Naive thymus-derived CD8-positive, alpha-beta T cell (primary cell): ENCODE results near the gene TOM1L2. TPM values are rescaled to one million over a fixed set of nuclear protein-coding genes. Genes with fewer than 3 reads are reported as not detected.

Source experiments
- ATAC-seq, 2 donors: fragments of 150-1000 bp; cut with Tn5 transposase in 1 of 2; sonication (Bioruptor Pico), chemical (Tn5 transposase) in 1 of 2; 1 replicate in 1 of 2; 2 replicates in 1 of 2; pipeline ENCODE4 v1.10.0; 2021; ENCODE audit warnings: mild to moderate bottlenecking in 2 of 2, moderate library complexity in 2 of 2
- POLR2A ChIA-PET: fragments of 350-600 bp; sonication (Branson Sonifier 250); formaldehyde crosslinking; loops from one replicate; lab custom pipeline; 2021; ENCODE audit warnings: antibody characterized with exemption; lab: Charles Lee
- DNase-seq, 10 donors: peaks; one replicate each; pipeline versions ENCODE4 v3.0.0 to v3.0.0-alpha.2; 2020 to 2022
- H3K27ac Mint-ChIP-seq, 10 donors: one replicate each; pipeline ENCODE4 v1.8.0; 2020 to 2022; ENCODE audit warnings: mild to moderate bottlenecking in 10 of 10, mixed read lengths in 10 of 10, moderate library complexity in 4 of 10, inconsistent platforms in 1 of 10
- H3K27me3 Mint-ChIP-seq, 5 donors: one replicate each; pipeline ENCODE4 v1.8.0; 2021 to 2022; ENCODE audit warnings: mixed read lengths in 5 of 5
- H3K36me3 Mint-ChIP-seq, 3 donors: one replicate each; pipeline ENCODE4 v1.8.0; 2020 to 2022; ENCODE audit warnings: mixed read lengths in 3 of 3, mild to moderate bottlenecking in 2 of 3, inconsistent platforms in 1 of 3
- H3K4me1 Mint-ChIP-seq, 4 donors: one replicate each; pipeline ENCODE4 v1.8.0; 2021 to 2022; ENCODE audit warnings: mixed read lengths in 4 of 4
- H3K4me3 Mint-ChIP-seq, 10 donors: one replicate each; pipeline ENCODE4 v1.8.0; 2020 to 2022; ENCODE audit warnings: mild to moderate bottlenecking in 10 of 10, mixed read lengths in 10 of 10, moderate library complexity in 6 of 10, inconsistent platforms in 1 of 10
- H3K9me3 Mint-ChIP-seq, 9 donors: one replicate each; pipeline ENCODE4 v1.8.0; 2020 to 2022; ENCODE audit warnings: mixed read lengths in 9 of 9, mild to moderate bottlenecking in 3 of 9, inconsistent platforms in 1 of 9, moderate library complexity in 1 of 9
- polyA plus RNA-seq, 3 donors: library from polyadenylated mRNA; unstranded; fragments of 300-500 nt; fragmentation: Illumina TruSeq; gene quantifications; one replicate each; pipeline ENCODE4 v1.2.3, GENCODE V29; 2021
- total RNA-seq, 8 experiments: library from RNA in 2 of 8; stranded (reverse) in 2 of 8; gene quantifications; one replicate each; pipeline ENCODE4 v1.2.3 and lab custom pipeline; 2021 to 2026

The TOM1L2 gene
- total and polyA plus RNA-seq, 5 experiments from 2014 or later, result 2.5 to 71.1 (median 11.6) TPM

DNA sequence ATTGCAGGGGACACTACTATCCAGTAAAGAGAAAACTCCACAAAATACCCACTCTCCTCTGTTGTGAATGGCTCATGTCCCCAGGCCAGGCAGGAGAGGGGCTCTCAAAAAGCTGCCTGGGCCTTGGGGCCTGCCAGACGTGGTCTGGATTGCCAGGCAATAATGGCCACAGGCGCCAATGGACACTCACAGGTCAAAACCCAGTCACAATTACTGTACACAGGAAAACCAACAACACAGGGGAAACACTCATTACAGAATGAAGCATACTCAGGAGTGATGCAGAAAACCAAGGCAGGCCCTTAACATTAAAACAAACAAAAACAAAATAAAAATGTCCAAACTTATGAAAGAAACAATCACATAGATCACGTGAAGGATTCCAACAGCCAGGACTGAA, 100.3 kb downstream of the TOM1L2 start:
- peaks cover 0 to 4% (median under 1%) of the 10 kb centered on the region in 4 donors for H3K4me1 Mint-ChIP-seq
- H3K27ac Mint-ChIP-seq, result peak overlapping the region in 1 of 10 donors; percentile 60
- peaks cover 0 to 63% (median 16%) of the 10 kb centered on the region in 3 donors for H3K36me3 Mint-ChIP-seq
- H3K27me3 Mint-ChIP-seq, result no peaks in the 10 kb centered on the region
- POLR2A ChIA-PET, result no interaction called here
- no peak overlapping the region for H3K4me3 Mint-ChIP-seq
- no peaks in the 10 kb centered on the region for H3K9me3 Mint-ChIP-seq
- DNase-seq (no peak), ATAC-seq (no peak)

DNA sequence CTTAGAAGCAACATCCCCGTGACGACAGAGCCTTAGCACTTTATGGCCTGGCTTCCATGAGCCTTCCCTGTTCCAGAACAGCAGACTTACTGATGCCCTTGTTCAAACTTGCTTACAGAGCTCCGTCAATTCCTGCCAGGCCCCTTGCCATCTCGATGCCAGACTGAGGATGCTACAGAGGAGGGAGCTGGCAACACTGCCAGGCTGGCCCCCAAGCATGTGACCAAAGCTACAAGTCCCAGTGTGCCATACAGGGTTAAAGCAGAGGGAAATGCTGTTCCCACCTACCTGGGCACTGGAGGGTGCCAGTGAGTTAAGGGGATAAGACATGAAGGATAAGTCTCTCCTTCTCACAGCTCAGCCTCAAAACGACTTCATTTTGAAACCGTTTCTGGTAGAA, 102.0 kb downstream of the TOM1L2 start:
- no peaks in the 10 kb centered on the region for H3K27me3 Mint-ChIP-seq
- peaks cover 0 to 4% (median under 1%) of the 10 kb centered on the region in 4 donors for H3K4me1 Mint-ChIP-seq
- H3K9me3 Mint-ChIP-seq, result no peaks in the 10 kb centered on the region
- POLR2A ChIA-PET, result no interaction called here
- H3K4me3 Mint-ChIP-seq, result no peak overlapping the region
- no peak for ATAC-seq
- DNase-seq, result no peak
- H3K27ac Mint-ChIP-seq, result no peak overlapping the region
- peaks cover 0 to 50% (median 8%) of the 10 kb centered on the region in 3 donors for H3K36me3 Mint-ChIP-seq

DNA sequence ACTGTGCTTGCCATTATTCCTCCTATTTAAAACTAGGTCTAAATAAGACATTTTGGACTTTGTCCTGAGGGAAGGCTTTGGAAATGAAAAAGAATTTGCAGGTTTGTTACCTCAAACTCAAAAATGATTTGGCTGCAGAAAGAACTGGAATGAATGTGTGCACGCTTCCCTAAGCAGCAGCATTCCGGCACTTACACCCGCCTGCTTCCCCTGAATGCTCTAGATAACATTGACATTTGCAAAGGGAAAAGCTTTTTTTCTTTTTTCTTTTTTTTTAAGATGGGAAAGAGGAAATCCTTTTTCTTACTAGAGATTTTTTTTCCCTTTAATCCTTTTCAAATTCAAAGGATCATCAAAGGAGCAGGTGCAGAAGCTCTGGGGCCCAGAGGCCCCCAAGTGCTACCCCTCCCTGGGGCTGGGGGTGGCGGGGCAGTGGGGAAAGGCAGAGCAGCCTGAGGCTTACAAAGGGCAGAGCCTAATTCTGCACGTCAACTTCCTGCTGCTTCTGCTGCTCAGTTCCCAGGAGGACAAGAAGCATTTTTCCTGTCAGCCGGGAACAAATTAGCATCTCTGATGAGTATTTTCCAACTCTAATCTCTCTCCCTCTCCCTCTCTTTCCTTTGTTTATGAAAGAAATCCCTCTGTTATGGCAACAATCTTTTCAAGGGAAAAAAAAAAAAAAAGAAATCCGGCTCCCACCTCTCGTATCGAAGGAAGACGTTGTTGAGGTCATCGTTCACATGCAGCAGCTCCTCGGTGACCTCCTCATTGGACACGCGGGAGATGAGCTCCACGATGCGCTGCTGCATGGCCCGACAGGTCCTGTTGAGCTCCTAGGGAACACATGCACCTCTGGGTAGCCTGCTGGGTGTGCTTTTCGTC, 103.3 kb downstream of the TOM1L2 start:
- Mint-ChIP-seq H3K27me3 (no peaks in the 10 kb centered on the region), H3K27ac (peak overlapping the region in 1 of 10 donors; percentile 58), H3K36me3 (peaks cover 0 to 47% (median 8%) of the 10 kb centered on the region in 3 donors), H3K4me3 (no peak overlapping the region), H3K9me3 (no peaks in the 10 kb centered on the region), H3K4me1 (peaks cover 0 to 11% (median 3%) of the 10 kb centered on the region in 4 donors)
- ATAC-seq, result no peak
- POLR2A ChIA-PET, result interaction anchor here (0.7 kb wide), 1 partner anchor 8 kb away, joined by 6 read pairs; no protein-coding TSS in a partner anchor
- DNase-seq, result no peak

DNA sequence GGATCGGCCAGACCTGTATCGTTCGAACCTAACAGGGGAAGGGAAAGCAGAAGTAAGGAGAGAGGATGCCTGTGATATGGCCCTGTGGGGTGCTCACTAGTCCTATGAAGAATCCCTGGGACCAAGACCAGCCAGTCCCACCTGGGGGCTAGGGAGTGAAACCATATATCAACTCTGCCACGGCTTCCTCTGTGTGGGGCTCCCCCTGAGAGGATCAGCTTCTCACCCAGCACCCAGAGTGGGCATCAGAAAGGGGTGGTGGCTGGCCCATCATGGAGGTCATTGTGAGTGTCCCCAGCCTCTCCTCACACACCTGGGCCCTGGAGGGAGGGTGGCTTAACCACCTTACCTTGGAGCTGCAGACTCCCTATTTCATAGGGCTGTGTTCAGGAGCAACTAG, 105.3 kb downstream of the TOM1L2 start:
- H3K36me3 Mint-ChIP-seq, result peaks cover 0 to 39% (median 8%) of the 10 kb centered on the region in 3 donors
- no peaks in the 10 kb centered on the region for H3K9me3 Mint-ChIP-seq
- H3K27ac Mint-ChIP-seq, result peak overlapping the region in 5 of 10 donors; percentile 14 to 50 (median 48)
- no peak overlapping the region for H3K4me3 Mint-ChIP-seq
- H3K4me1 Mint-ChIP-seq, result peaks cover 8 to 31% (median 20%) of the 10 kb centered on the region in 4 donors
- POLR2A ChIA-PET, result no interaction called here
- H3K27me3 Mint-ChIP-seq, result no peaks in the 10 kb centered on the region
- no peak for ATAC-seq
- DNase-seq, result no peak

DNA sequence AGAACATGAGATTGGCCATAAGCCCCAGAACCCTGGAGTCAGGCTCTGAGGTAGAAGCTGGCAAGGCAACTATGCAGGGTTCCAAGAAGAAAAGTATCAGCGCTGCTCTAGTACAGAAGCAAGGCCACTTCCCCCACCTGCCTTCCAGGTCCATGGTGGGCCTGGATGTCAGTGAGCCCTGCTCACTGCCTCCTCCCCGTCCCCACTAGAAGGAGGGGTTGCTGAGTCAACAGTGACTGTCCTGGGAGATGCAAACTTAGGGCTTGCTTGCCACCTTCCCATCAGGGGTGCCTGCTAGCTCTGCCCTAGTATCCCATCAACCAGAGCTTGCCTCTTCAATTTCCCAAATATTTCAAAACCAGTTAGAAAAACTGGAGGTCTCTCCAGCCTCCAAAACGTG, 105.8 kb downstream of the TOM1L2 start:
- Mint-ChIP-seq H3K27ac (peak overlapping the region in 4 of 10 donors; percentile 45 to 65 (median 48)), H3K9me3 (no peaks in the 10 kb centered on the region), H3K4me3 (no peak overlapping the region), H3K27me3 (no peaks in the 10 kb centered on the region), H3K4me1 (peaks cover 8 to 35% (median 21%) of the 10 kb centered on the region in 4 donors), H3K36me3 (peaks cover 0 to 36% (median 8%) of the 10 kb centered on the region in 3 donors)
- ATAC-seq, result no peak
- DNase-seq, result no peak
- POLR2A ChIA-PET, result no interaction called here

DNA sequence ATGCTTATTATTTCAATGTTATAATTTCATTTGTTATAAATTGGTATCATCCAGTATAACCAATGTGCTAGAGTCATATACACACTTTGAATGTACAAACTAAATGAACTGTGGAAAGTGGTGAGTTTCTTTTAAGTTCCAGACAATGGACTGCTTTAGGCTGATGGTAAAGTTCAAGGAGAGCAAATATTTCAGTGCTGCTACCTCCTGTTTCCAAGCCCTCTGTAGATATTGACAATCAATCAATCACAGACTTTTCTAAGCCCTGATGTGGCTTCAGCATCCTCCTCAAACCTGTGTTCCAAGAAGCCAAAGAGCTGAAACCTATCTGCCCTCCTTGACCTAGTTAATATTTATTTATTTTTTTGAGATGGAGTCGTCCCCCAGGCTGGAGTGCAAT, 107.2 kb downstream of the TOM1L2 start:
- Mint-ChIP-seq H3K27ac (peak overlapping the region in 2 of 10 donors; percentile 4 to 74), H3K4me3 (no peak overlapping the region), H3K36me3 (peaks cover 0 to 30% (median 8%) of the 10 kb centered on the region in 3 donors), H3K9me3 (no peaks in the 10 kb centered on the region), H3K4me1 (peaks cover 12 to 45% (median 28%) of the 10 kb centered on the region in 4 donors), H3K27me3 (no peaks in the 10 kb centered on the region)
- no peak for ATAC-seq
- DNase-seq, result no peak
- POLR2A ChIA-PET, result interaction anchor here (0.7 kb wide), 1 partner anchor 192 kb away, joined by 5 read pairs; no protein-coding TSS in a partner anchor

DNA sequence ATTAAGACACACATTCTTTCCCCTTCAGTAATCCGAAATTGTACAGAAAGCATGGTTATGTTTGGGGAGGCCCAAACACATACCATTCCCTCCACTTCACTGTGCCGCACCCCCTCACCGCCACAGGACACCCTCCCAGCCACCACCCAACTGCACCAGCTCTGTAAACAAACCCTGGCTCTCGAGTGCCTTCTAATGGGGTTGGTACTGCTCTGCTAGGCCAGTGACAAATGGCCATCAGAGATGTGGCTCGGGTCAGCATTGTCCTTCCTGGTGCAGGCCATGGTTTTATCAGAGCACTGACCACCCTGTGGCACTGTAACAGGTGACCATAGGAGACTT, 111.5 kb downstream of the TOM1L2 start:
- Mint-ChIP-seq H3K4me1 (peaks cover 18 to 60% (median 38%) of the 10 kb centered on the region in 4 donors), H3K27ac (peak overlapping the region in 1 of 10 donors; percentile 17), H3K4me3 (peak overlapping the region in 1 of 10 donors; percentile 57), H3K9me3 (no peaks in the 10 kb centered on the region), H3K27me3 (no peaks in the 10 kb centered on the region), H3K36me3 (peaks cover 0 to 2% (median 2%) of the 10 kb centered on the region in 3 donors)
- POLR2A ChIA-PET, result interaction anchor here (0.6 to 5.6 kb wide), 5 partner anchors 11 to 1491 kb away, joined by 3 to 45 read pairs (median 4); partner anchors contain the start of gene RAI1
- ATAC-seq (no peak), DNase-seq (no peak)

DNA sequence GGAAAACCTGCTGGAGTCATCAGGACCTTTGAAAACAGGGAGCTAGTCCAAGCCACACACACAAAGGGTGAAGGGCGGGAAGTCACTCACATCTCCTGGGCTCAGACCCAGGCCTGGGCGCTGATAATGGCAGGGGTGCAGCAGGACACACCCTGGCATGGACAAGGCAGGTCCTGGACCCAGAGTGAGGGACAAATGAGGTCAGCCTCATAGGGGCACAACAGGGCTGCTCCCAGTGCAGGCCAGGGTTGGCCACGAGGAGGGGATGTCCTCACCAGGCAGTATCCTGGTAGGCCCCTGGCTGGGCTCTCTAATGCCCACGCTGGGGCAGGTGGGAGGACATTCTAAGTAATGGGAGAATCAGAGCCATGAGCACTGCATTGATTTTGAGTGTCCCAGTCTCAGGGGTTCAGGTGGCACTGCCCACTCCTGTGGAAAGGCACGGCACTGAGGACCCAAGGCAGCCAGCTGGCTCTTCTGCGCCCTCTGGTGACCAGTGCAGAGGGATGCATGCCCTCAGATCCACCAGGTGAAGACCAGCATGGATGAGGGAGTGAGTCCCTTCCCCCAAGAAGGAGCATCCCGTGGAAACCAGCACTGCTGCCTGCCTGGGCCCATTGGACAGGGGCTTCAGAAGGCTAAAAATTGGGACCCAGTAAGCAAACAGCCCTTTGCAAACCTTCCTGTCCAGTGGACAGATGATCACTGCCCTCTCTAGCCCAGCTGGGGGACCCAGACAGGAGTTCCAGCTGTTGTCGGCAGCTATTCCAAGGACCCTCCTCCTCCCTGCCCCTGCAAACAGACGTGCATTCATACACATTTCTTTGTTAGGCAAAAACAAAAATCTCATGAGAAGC, 112.1 kb downstream of the TOM1L2 start:
- Mint-ChIP-seq H3K27ac (peak overlapping the region in 6 of 10 donors; percentile 20 to 58 (median 40)), H3K36me3 (peaks cover 0 to 2% (median 0%) of the 10 kb centered on the region in 3 donors), H3K4me3 (no peak overlapping the region), H3K9me3 (no peaks in the 10 kb centered on the region), H3K4me1 (peaks cover 22 to 66% (median 44%) of the 10 kb centered on the region in 4 donors), H3K27me3 (no peaks in the 10 kb centered on the region)
- ATAC-seq, result peak; percentile 92 to 96
- POLR2A ChIA-PET, result interaction anchor here (0.7 to 5.6 kb wide), 3 partner anchors 48 to 179 kb away, joined by 3 to 45 read pairs (median 11); partner anchors contain the start of gene RAI1
- DNase-seq, result peak; percentile 58 to 81 (median 70)

DNA sequence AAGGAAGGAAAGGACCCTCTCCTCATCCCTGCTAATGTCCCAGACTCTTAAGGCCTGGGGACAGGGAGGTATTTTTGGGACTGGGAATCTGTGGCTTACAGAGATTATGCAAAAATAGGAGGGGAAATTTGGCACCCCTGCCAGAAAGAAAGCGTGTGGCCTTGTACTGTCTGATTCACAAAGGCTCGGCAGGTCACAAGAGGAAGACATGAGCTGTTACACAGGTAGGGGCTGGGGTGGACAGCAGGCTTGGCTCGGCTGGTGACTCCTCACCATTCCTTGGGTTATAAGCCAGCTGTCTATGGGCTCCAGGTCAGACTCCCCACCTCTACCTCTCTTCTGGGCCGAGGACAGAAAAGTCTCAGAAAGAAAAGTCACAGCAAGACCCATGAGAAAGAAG, 114.7 kb downstream of the TOM1L2 start:
- peaks cover 0 to 2% (median 0%) of the 10 kb centered on the region in 3 donors for H3K36me3 Mint-ChIP-seq
- H3K27me3 Mint-ChIP-seq, result no peaks in the 10 kb centered on the region
- peaks cover 18 to 66% (median 38%) of the 10 kb centered on the region in 4 donors for H3K4me1 Mint-ChIP-seq
- no peak overlapping the region for H3K27ac Mint-ChIP-seq
- H3K4me3 Mint-ChIP-seq, result no peak overlapping the region
- no peak for DNase-seq
- H3K9me3 Mint-ChIP-seq, result no peaks in the 10 kb centered on the region
- POLR2A ChIA-PET, result interaction anchor here (0.7 to 1.2 kb wide), 3 partner anchors 16 to 162 kb away, joined by 3 to 5 read pairs (median 3); no protein-coding TSS in a partner anchor
- ATAC-seq, result no peak

DNA sequence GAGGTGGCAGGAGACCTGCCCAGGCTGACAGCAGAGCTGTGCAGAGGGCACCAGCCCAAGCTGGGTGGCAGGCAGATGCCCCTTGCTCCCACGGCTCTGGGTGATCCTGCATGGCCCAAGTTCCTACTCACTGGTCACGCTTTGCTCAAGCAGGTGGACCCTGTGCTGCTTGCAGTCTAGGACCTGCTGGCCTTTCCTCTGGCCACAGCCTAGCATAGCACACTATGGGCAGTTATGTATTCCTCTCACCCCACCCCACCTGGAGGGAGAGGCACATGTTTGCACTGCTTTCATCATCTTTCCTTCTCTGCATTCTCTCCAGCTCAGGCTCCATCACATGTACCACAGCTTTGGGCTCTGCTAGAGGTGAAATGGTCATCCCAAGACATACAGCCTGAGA, 115.8 kb downstream of the TOM1L2 start:
- Mint-ChIP-seq H3K27ac (peak overlapping the region in 4 of 10 donors; percentile 13 to 66 (median 54)), H3K9me3 (no peaks in the 10 kb centered on the region), H3K36me3 (peaks cover 0 to 2% (median 0%) of the 10 kb centered on the region in 3 donors), H3K4me3 (no peak overlapping the region), H3K4me1 (peaks cover 26 to 67% (median 43%) of the 10 kb centered on the region in 4 donors), H3K27me3 (no peaks in the 10 kb centered on the region)
- ATAC-seq (no peak), DNase-seq (no peak)
- POLR2A ChIA-PET, result interaction anchor here (1.5 to 10.0 kb wide), 2 partner anchors 20 to 175 kb away, joined by 5 to 152 read pairs; partner anchors contain the start of genes RAI1 and SREBF1

DNA sequence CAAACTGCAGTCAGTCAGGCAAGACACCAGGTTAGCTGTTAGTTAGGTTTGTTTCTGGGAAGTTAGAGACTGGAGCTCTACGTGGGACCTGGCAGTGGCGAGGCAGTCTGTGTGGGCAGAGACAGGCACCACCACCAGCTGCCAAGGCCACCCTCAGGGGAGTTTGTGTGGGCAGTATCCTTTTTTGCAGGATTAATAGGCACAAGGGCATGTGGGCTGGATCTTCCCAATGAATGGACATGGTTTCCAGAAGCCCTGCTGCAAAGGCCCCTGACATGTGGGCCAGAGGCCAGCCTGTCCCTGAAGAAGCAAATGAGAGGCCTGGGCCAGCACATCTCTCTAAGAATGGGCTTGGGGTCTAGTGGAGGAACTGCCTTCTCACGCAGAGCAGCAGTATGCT, 116.2 kb downstream of the TOM1L2 start:
- H3K27me3 Mint-ChIP-seq, result no peaks in the 10 kb centered on the region
- ATAC-seq (no peak), DNase-seq (no peak)
- H3K36me3 Mint-ChIP-seq, result peaks cover 0 to 2% (median 0%) of the 10 kb centered on the region in 3 donors
- POLR2A ChIA-PET, result interaction anchor here (0.7 to 10.0 kb wide), 4 partner anchors 20 to 174 kb away, joined by 3 to 152 read pairs (median 4); partner anchors contain the start of genes RAI1 and SREBF1
- peak overlapping the region in 1 of 10 donors; percentile 30 for H3K4me3 Mint-ChIP-seq
- H3K4me1 Mint-ChIP-seq, result peaks cover 29 to 69% (median 47%) of the 10 kb centered on the region in 4 donors
- H3K9me3 Mint-ChIP-seq, result no peaks in the 10 kb centered on the region
- H3K27ac Mint-ChIP-seq, result peak overlapping the region in 7 of 10 donors; percentile 17 to 84 (median 75)
